ENCODE results near the gene ZNF320. TPM values are rescaled to one million over a fixed set of nuclear protein-coding genes. Genes with fewer than 3 reads are reported as not detected.

ZNF320 gene
- not detected in 5 replicates for total RNA-seq (2022; extraction: Qiagen RNA extraction)

DNA sequence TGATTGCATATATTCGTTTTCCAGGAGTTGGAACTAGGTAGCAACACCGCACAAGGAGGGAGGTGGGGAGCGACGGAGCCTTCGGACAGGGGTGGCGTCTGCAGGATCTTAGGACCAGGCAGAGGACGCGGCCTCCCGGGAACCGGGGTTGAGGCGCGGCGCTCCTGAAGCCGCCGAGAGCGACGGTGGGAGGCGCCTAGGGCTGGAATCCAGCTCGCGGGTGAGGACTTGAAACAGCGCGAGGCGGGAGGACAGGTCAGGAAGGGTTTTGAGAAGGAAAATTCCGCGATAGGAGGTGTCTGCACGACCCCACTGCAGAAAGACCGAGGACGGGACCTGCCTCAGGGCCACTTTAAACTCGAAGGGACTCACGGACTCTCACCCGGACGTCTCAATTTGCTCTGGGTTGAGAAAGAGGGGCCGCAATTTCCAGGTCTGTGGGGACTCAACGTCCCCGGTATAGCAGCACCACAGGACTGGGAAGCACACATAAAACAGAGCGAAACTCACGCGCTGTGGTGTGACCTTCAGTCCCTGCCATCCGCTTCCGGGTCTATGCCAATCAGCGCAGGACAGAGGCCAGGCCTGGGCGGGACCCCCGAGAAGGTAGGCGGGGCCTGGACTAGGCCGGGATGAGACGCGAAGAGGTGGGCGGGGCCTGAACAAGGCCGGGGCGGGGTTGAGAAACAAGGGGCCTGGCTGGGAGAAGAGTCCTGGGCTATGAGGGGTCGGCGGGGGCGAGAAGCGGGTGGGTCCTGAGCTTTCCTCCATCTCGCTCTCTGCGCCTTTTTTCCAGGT, at the start of gene ZNF320:
TSS of gene ZNF320 (minus strand) at position 498 of the 798 bp plus-strand sequence. CDS start 7,380 bp downstream, outside the sequence.

DNA sequence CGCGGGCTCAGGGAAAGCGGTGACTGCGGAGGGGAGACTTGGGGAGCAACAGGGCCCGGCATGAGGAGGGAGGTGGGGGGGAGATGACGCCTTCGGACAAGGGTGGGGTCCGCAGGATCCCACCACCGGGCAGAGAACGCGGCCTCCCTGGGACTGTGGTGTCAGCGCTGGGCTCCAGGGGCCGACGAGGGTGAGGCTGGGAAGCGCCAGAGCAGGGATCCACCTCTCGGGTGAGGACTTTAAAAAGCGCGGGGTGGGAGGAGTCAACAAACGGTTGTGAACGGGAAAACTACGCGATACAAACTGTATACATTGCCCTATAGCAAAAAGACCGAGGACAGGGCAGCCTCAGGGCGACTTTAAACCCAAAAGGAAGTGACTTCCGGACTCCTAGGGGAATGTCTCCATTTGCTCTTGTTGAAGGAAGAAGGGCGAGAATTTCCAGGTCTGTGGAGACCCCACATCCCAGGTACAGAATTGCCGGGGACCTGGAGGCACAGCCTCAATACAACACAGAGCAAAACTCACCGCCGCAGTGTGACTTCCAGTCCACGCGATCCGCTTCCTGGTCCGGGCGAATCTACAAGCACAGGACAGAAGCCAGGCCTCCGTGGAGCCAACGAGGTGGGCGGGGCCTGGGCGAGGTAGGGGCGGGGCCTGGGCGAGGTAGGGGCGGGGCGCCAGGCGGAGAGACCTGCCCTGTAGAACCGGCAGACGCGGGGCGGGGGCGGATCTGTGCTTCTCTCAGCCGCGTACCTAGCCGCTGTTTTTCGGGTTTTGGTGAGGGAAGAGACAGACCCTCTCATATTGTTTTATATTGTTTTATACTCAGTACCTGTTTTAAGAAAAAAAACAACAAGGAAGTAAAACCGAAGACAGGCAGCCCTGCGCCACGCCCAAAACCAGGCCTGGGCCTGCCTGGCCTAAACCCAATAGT, 25.7 kb upstream of the ZNF320 start, which contains the start of gene ZNF888:
TSS of gene ZNF888 (minus strand) at position 588 of the 937 bp plus-strand sequence. CDS start 5,555 bp downstream, outside the sequence.

DNA sequence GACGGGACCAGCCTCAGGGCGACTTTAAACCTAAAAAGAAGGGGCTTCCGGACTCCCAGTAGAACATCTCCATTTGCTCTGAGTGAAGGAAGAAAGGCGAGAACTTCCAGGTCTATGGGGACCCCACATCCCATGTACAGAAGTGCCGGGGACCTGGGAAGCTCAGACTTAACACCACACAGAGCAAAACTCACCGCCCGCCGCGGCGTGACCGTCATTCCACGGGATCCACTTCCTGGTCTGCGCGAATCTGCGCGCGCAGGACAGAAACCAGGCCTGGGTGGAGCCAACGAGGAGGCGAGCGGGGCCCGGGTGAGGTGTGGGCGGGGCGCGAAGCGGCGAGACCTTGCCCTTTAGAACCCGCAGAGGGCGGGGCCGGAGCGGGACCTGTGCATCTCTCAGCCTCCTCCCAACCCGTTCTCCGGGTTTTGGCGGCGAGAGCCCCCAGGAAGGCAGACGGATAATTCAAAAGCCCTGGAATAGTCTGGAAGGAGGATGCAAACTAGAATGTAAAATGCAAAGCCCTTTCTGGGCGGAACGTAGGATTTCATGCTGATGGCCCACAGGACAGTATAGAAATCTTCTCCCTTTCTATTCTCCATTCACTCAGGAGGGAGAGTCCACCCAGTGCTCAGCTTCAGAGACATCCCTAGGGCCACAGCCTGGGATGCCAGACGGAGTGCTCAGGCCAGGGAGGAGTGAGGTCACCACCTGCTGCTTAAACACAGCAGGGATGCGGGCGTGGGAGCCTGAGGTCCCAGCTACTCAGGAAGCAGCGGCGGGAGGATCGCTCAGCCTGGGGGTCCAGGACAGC, 39.9 kb downstream of the ZNF320 start, which contains the start of gene ZNF468:
TSS of gene ZNF468 (minus strand) at position 242 of the 814 bp plus-strand sequence. CDS start 3,347 bp downstream, outside the sequence.

Other genes starting within 250 kb of the ZNF320 start
- 1.8 to 3.7 TPM (median 2.1 TPM) in 5 replicates for gene ZNF611, start 162.6 kb downstream of the ZNF320 start, total RNA-seq (2022; extraction: Qiagen RNA extraction)
- 0.08 to 0.29 TPM (median 0.11 TPM) in 5 replicates for gene ZNF600, start 110.8 kb downstream of the ZNF320 start, total RNA-seq (2022; extraction: Qiagen RNA extraction)
- 0.35 to 2.7 TPM (median 1.3 TPM) in 5 replicates for gene ZNF28, start 76.0 kb downstream of the ZNF320 start, total RNA-seq (2022; extraction: Qiagen RNA extraction)
- gene ZNF468, start 40.0 kb downstream of the ZNF320 start, total RNA-seq (2022; extraction: Qiagen RNA extraction), result 0.29 to 0.64 TPM (median 0.57 TPM) in 5 replicates
- 0.04 TPM in 1 of 5 replicates, not detected in the others for gene ZNF888, start 25.8 kb upstream of the ZNF320 start, total RNA-seq (2022; extraction: Qiagen RNA extraction)
- 0.08 TPM in 1 of 5 replicates, not detected in the others for gene ZNF816, start 65.2 kb upstream of the ZNF320 start, total RNA-seq (2022; extraction: Qiagen RNA extraction)
- not detected in 5 replicates for gene ERVV-1, start 116.3 kb upstream of the ZNF320 start, total RNA-seq (2022; extraction: Qiagen RNA extraction)
- gene ERVV-2, start 147.1 kb upstream of the ZNF320 start, total RNA-seq (2022; extraction: Qiagen RNA extraction), result not detected in 5 replicates
- gene ZNF160, start 205.8 kb upstream of the ZNF320 start, total RNA-seq (2022; extraction: Qiagen RNA extraction), result 7.2 to 8.3 TPM (median 7.5 TPM) in 5 replicates
- gene ZNF415, start 235.3 kb upstream of the ZNF320 start, total RNA-seq (2022; extraction: Qiagen RNA extraction), result not detected in 5 replicates